Endothelial cell (in vitro differentiated cells): Measurements from ENCODE around the gene SLFN12. TPM values are rescaled to one million over a fixed set of nuclear protein-coding genes. Genes with fewer than 3 reads are reported as not detected.
"Not testable (repeated sequence)": the region's sequence is repeated elsewhere in the genome, so short reads cannot be mapped to it uniquely, and the experiment has no call there.

Experiments
- DNase-seq: peaks from one replicate; pipeline ENCODE4 v3.0.0; 2021; ENCODE audit warnings: low spot score
- H3K27ac Mint-ChIP-seq: one replicate; pipeline ENCODE4 v1.8.0; 2021; ENCODE audit warnings: mixed read lengths, inconsistent platforms; ENCODE audit not compliant: unreplicated experiment
- H3K27me3 Mint-ChIP-seq: one replicate; pipeline ENCODE4 v1.8.0; 2021; ENCODE audit warnings: mild to moderate bottlenecking, moderate library complexity, mixed read lengths, inconsistent platforms; ENCODE audit not compliant: unreplicated experiment
- H3K36me3 Mint-ChIP-seq: one replicate; pipeline ENCODE4 v1.8.0; 2021; ENCODE audit warnings: mild to moderate bottlenecking, low read depth, mixed read lengths, inconsistent platforms; ENCODE audit not compliant: unreplicated experiment
- H3K4me1 Mint-ChIP-seq: one replicate; pipeline ENCODE4 v1.8.0; 2021; ENCODE audit warnings: mild to moderate bottlenecking, mixed read lengths, inconsistent platforms; ENCODE audit not compliant: unreplicated experiment
- H3K4me3 Mint-ChIP-seq: one replicate; pipeline ENCODE4 v1.8.0; 2021; ENCODE audit warnings: mild to moderate bottlenecking, mixed read lengths, inconsistent platforms; ENCODE audit not compliant: unreplicated experiment
- H3K9me3 Mint-ChIP-seq: one replicate; pipeline ENCODE4 v1.8.0; 2021; ENCODE audit warnings: mixed read lengths, inconsistent platforms; ENCODE audit not compliant: unreplicated experiment
- total RNA-seq: library from RNA; stranded (reverse); fragmentation: NEBNext Ultra II Directional; extraction: Animal tissue kit (Norgen Biotek cat#: 25700); gene quantifications from one replicate; pipeline ENCODE4 v1.2.1, GENCODE V29; 2021; ENCODE audit not compliant: unreplicated experiment
- TF ChIP-seq, protein P1 (sequence below): fragments of 200-600 bp; sonication (generic); IDR thresholded peaks from one replicate; pipeline ENCODE4 v1.5.0; 2021; ENCODE audit warnings: antibody characterized with exemption; ENCODE audit not compliant: unreplicated experiment

SLFN12 gene
- total RNA-seq, 1 donor from 2014 or later, result 25.7 TPM

DNA sequence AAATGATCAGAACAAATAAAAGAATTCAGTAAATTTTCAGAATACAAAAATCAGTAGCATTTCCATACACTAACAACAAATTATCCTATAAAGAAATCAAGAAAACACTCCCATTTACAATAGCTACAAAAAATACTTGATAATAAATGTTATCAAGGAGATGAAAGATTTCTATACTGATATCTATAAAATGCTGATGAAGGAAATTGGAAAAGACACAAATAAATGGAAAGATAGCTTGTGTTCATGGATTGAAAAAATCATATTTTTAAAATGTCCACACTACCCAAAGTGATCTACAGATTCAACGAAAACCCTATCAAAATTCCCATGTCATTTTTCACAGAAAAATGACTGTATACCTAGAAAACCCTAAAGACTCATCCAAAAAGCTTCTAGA lies 18.1 kb downstream of the SLFN12 start:
- H3K4me3 Mint-ChIP-seq, result no peak overlapping the region
- H3K9me3 Mint-ChIP-seq, result no peaks in the 10 kb centered on the region
- TF ChIP-seq, protein P1, sequence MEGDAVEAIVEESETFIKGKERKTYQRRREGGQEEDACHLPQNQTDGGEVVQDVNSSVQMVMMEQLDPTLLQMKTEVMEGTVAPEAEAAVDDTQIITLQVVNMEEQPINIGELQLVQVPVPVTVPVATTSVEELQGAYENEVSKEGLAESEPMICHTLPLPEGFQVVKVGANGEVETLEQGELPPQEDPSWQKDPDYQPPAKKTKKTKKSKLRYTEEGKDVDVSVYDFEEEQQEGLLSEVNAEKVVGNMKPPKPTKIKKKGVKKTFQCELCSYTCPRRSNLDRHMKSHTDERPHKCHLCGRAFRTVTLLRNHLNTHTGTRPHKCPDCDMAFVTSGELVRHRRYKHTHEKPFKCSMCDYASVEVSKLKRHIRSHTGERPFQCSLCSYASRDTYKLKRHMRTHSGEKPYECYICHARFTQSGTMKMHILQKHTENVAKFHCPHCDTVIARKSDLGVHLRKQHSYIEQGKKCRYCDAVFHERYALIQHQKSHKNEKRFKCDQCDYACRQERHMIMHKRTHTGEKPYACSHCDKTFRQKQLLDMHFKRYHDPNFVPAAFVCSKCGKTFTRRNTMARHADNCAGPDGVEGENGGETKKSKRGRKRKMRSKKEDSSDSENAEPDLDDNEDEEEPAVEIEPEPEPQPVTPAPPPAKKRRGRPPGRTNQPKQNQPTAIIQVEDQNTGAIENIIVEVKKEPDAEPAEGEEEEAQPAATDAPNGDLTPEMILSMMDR, result no peak
- H3K27me3 Mint-ChIP-seq, result no peaks in the 10 kb centered on the region
- H3K36me3 Mint-ChIP-seq, result peaks cover 34% of the 10 kb centered on the region
- no peaks in the 10 kb centered on the region for H3K4me1 Mint-ChIP-seq
- no peak overlapping the region for H3K27ac Mint-ChIP-seq
- DNase-seq, result no peak

DNA sequence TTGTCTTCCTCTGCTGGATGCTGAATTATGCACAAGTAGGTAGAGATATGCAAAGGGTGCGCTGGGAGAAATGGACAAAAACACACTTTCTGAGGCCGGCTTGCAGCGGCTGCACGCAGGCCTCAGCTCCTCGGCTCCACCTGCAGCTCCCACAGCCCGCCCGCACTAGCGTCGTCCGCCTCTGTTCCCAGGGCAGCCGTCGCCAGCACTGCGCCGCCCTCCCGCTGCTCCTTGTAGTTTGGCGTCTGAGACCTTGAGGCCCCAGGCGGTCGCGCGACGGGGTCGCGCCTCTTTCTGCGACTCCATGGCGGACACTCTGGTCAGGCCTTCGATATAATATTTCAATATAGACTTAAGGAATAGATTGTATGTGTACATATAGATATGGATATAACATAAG lies 24.8 kb downstream of the SLFN12 start:
- Mint-ChIP-seq H3K9me3 (no peaks in the 10 kb centered on the region), H3K4me3 (no peak overlapping the region), H3K27ac (no peak overlapping the region), H3K4me1 (no peaks in the 10 kb centered on the region), H3K27me3 (no peaks in the 10 kb centered on the region), H3K36me3 (peaks cover 19% of the 10 kb centered on the region)
- TF ChIP-seq, protein P1, result no peak
- no peak for DNase-seq

DNA sequence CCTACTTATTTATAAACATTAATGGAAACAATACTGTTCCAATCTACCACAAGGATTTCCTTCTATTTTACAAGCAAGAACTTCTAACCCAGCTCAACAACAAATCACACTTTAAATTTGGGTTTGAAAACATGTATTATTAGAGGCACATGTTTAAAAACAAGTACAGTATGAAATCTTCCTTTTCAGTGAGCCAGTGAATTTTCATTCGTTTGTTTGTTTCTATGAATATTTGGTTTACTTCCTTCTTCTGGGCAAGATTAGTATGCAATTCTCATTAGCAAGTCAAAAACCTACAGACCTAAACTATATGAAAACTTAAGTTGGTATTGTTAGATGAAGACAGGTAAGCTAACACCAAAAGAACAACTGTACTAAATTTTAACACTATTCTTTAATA lies 25.7 kb downstream of the SLFN12 start:
- H3K36me3 Mint-ChIP-seq, result peaks cover 19% of the 10 kb centered on the region
- H3K9me3 Mint-ChIP-seq, result no peaks in the 10 kb centered on the region
- H3K27me3 Mint-ChIP-seq, result no peaks in the 10 kb centered on the region
- H3K27ac Mint-ChIP-seq, result no peak overlapping the region
- no peak for DNase-seq
- TF ChIP-seq, protein P1, result no peak
- no peaks in the 10 kb centered on the region for H3K4me1 Mint-ChIP-seq
- no peak overlapping the region for H3K4me3 Mint-ChIP-seq

DNA sequence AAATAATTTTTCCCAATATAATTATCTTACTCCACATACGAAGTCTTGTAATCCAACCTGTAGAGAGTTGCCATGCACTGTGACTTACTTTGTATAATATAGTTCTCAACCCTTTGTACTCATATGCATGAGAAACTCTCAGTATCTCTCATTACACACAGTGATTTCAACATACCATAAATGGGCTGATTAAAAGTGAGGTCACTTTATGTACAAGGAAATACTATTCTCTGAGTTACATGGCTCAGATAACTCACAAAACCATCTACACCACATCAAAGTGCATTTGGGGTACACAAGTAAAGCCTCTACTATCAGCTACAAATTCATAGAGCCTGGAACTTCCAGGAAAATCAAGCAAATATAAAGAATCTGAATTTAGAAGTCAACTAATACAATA lies 27.9 kb downstream of the SLFN12 start:
- Mint-ChIP-seq H3K9me3 (no peaks in the 10 kb centered on the region), H3K4me3 (no peak overlapping the region), H3K4me1 (no peaks in the 10 kb centered on the region), H3K27me3 (no peaks in the 10 kb centered on the region), H3K27ac (no peak overlapping the region), H3K36me3 (peaks cover 4% of the 10 kb centered on the region)
- TF ChIP-seq, protein P1, result no peak
- no peak for DNase-seq

DNA sequence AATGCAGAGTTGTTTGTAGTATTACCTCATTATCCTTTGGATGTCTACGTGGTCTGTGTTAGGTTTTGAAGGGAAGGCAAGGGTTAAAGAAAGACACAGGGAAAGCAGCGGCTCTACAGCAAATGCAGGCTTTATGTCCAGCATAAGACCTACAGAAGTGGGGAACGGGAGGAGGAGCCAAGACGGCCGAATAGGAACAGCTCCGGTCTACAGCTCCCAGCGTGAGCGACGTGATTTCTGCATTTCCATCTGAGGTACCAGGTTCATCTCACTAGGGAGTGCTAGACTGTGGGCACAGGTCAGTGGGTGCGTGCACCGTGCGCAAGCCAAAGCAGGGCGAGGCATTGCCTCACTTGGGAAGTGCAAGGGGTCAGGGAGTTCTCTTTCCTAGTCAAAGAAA lies 38.5 kb downstream of the SLFN12 start:
- not testable (repeated sequence) for DNase-seq, H3K4me1 Mint-ChIP-seq, H3K9me3 Mint-ChIP-seq, H3K4me3 Mint-ChIP-seq, H3K36me3 Mint-ChIP-seq, H3K27ac Mint-ChIP-seq, H3K27me3 Mint-ChIP-seq

DNA sequence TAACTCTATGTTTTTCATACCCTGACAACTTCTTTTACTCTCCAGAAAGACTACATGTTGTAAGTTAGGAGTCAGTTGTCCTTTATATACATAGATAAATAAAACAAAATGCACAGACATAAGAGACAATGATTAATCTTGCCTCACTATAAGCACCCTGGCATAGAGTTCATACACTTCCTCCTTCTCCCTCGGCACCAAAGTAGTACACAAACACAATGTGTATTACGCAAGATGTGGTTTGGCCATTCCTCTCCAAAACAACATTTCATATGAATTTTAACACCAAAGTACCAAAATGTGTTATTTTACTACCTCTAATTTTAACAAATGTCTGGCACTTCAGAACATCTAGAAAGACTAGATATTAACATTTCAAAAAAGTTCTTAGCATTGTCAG lies 41.6 kb downstream of the SLFN12 start:
- no peak for DNase-seq
- H3K36me3 Mint-ChIP-seq, result peaks cover 4% of the 10 kb centered on the region
- no peaks in the 10 kb centered on the region for H3K9me3 Mint-ChIP-seq
- TF ChIP-seq, protein P1, result no peak
- H3K27me3 Mint-ChIP-seq, result peaks cover 1% of the 10 kb centered on the region
- H3K4me1 Mint-ChIP-seq, result no peaks in the 10 kb centered on the region
- H3K4me3 Mint-ChIP-seq, result no peak overlapping the region
- no peak overlapping the region for H3K27ac Mint-ChIP-seq
